Measurements from ENCODE around the gene TPO.

- no peak for TF ChIP-seq USF2 (CRISPR knock-in tag; IDR thresholded peaks at IDR 0.05)
- no peak for TF ChIP-seq CTCF (IDR thresholded peaks at IDR 0.05)
Observed at GRCh38 chr2:1453561-1453960, 40.3 kb downstream of the TPO start.
